Muscle layer of duodenum (tissue), 2 donors: Measurements from ENCODE around the gene ADAMTS20.
A peak's percentile ranks its signal among the peaks of the same experiment; 100 is the strongest.
"Not testable (repeated sequence)": the region's sequence is repeated elsewhere in the genome, so short reads cannot be mapped to it uniquely, and the experiment has no call there.

Source experiments
- H3K27ac ChIP-seq: one replicate; pipeline ENCODE4 v1.7.0; 2013; ENCODE audit warnings: mild to moderate bottlenecking, low read length
- H3K27me3 ChIP-seq: one replicate; pipeline ENCODE4 v1.7.0; 2013; ENCODE audit warnings: low read depth, mild to moderate bottlenecking, control low read depth, low read length
- H3K36me3 ChIP-seq, 2 donors: one replicate each; pipeline ENCODE4 v1.7.0; 2013; ENCODE audit warnings: low read length in 2 of 2, control low read depth in 1 of 2, mild to moderate bottlenecking in 1 of 2; ENCODE audit not compliant: insufficient read depth in 2 of 2, control insufficient read depth in 1 of 2
- H3K4me1 ChIP-seq, 2 donors: one replicate each; pipeline ENCODE4 v1.7.0; 2013; ENCODE audit warnings: low read length in 2 of 2, mild to moderate bottlenecking in 2 of 2, control low read depth in 1 of 2, moderate library complexity in 1 of 2; ENCODE audit not compliant: insufficient read depth in 2 of 2, control insufficient read depth in 1 of 2
- H3K4me3 ChIP-seq, 2 donors: one replicate each; pipeline ENCODE4 v1.7.0; 2013; ENCODE audit warnings: low read length in 2 of 2, low read depth in 1 of 2, mild to moderate bottlenecking in 1 of 2
- H3K9me3 ChIP-seq, 2 donors: one replicate each; pipeline ENCODE4 v1.7.0; 2013; ENCODE audit warnings: low read length in 2 of 2, control low read depth in 1 of 2, mild to moderate bottlenecking in 1 of 2; ENCODE audit not compliant: control insufficient read depth in 1 of 2
- donor health status: healthy.

The ADAMTS20 gene

GRCh38 chr12:43576162-43576561 lies 24.2 kb upstream of the ADAMTS20 start:
- H3K9me3 ChIP-seq, result no peaks in the 10 kb centered on the region
- no peaks in the 10 kb centered on the region for H3K4me1 ChIP-seq
- no peak overlapping the region for H3K27ac ChIP-seq
- no peaks in the 10 kb centered on the region for H3K27me3 ChIP-seq
- no peaks in the 10 kb centered on the region for H3K36me3 ChIP-seq
- no peak overlapping the region for H3K4me3 ChIP-seq

GRCh38 chr12:43571885-43572284 lies 19.9 kb upstream of the ADAMTS20 start:
- no peaks in the 10 kb centered on the region for H3K27me3 ChIP-seq
- no peaks in the 10 kb centered on the region for H3K4me1 ChIP-seq
- no peaks in the 10 kb centered on the region for H3K36me3 ChIP-seq
- no peaks in the 10 kb centered on the region for H3K9me3 ChIP-seq
- H3K4me3 ChIP-seq, result no peak overlapping the region
- H3K27ac ChIP-seq, result no peak overlapping the region

GRCh38 chr12:43556057-43556456 lies 4.1 kb upstream of the ADAMTS20 start:
- peaks cover 10% of the 10 kb centered on the region in 2 donors for H3K9me3 ChIP-seq
- no peaks in the 10 kb centered on the region for H3K27me3 ChIP-seq
- peaks cover 0 to 9% of the 10 kb centered on the region in 2 donors for H3K4me1 ChIP-seq
- H3K4me3 ChIP-seq, result no peak overlapping the region
- H3K27ac ChIP-seq, result no peak overlapping the region
- no peaks in the 10 kb centered on the region for H3K36me3 ChIP-seq

- H3K4me1 ChIP-seq, result peaks cover 0 to 9% of the 10 kb centered on the region in 2 donors
- H3K9me3 ChIP-seq, result peaks cover 6 to 8% of the 10 kb centered on the region in 2 donors
- no peaks in the 10 kb centered on the region for H3K36me3 ChIP-seq
- H3K27ac ChIP-seq, result no peak overlapping the region
- H3K4me3 ChIP-seq, result peak overlapping the region in 1 of 2 donors; percentile 54
- no peaks in the 10 kb centered on the region for H3K27me3 ChIP-seq
Measured at GRCh38 chr12:43551279-43551970, 578 bp downstream of the ADAMTS20 start.

GRCh38 chr12:43550831-43551271 lies 1.2 kb downstream of the ADAMTS20 start:
- Histone ChIP-seq H3K4me1 (peaks cover 0 to 9% of the 10 kb centered on the region in 2 donors), H3K27ac (no peak overlapping the region), H3K36me3 (no peaks in the 10 kb centered on the region), H3K9me3 (peaks cover 6 to 8% of the 10 kb centered on the region in 2 donors), H3K4me3 (no peak overlapping the region), H3K27me3 (no peaks in the 10 kb centered on the region)

DNA sequence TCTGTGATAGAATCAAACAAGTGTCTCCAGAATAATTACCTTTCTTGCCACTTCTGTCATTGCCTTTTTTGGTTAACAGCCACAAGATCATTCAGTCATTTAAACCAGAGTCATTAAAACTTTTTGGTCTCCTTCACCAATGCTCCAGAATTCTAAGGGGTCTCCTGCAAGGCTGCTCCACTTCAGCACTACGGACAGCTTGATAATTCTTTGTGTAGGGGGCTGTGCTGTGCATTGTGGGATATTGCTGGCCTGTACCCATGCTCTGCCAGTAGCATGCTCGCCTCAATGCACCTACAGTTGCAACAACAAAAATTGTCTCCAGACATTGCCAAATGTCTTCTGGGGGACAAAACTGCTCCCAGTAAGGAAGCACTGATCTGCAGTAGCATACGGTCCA lies 7.3 kb downstream of the ADAMTS20 start:
- H3K4me3 ChIP-seq, result no peak overlapping the region
- no peaks in the 10 kb centered on the region for H3K36me3 ChIP-seq
- no peaks in the 10 kb centered on the region for H3K27me3 ChIP-seq
- no peak overlapping the region for H3K27ac ChIP-seq
- no peaks in the 10 kb centered on the region for H3K9me3 ChIP-seq
- H3K4me1 ChIP-seq, result no peaks in the 10 kb centered on the region

GRCh38 chr12:43540470-43540869 lies 11.5 kb downstream of the ADAMTS20 start:
- Histone ChIP-seq H3K27ac (no peak overlapping the region), H3K4me1 (no peaks in the 10 kb centered on the region), H3K9me3 (no peaks in the 10 kb centered on the region), H3K36me3 (no peaks in the 10 kb centered on the region), H3K4me3 (no peak overlapping the region), H3K27me3 (no peaks in the 10 kb centered on the region)

DNA sequence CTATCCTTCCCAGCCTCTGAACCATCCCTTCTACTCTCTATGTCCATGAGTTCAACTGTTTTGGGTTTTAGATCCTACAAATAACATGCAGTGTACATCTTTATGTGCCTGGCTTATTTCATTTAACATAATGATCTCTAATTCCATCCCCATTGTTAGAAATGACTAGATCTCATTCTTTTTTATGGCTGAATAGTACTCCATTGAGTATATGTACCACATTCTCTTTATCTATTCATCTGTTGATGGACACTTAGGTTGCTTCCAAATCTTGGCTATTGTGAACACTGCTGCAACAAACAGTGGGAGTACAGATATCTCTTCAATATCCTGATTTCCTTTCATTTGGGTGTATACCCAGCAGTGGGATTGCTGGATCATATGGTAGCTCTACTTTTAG lies 14.3 kb downstream of the ADAMTS20 start:
- not testable (repeated sequence) for H3K4me3 ChIP-seq, H3K27ac ChIP-seq, H3K36me3 ChIP-seq, H3K27me3 ChIP-seq, H3K4me1 ChIP-seq, H3K9me3 ChIP-seq

- Histone ChIP-seq H3K36me3 (no peaks in the 10 kb centered on the region), H3K9me3 (no peaks in the 10 kb centered on the region), H3K27me3 (no peaks in the 10 kb centered on the region), H3K27ac (no peak overlapping the region), H3K4me1 (no peaks in the 10 kb centered on the region), H3K4me3 (no peak overlapping the region)
Measured at GRCh38 chr12:43516045-43516444, 36.0 kb downstream of the ADAMTS20 start.

DNA sequence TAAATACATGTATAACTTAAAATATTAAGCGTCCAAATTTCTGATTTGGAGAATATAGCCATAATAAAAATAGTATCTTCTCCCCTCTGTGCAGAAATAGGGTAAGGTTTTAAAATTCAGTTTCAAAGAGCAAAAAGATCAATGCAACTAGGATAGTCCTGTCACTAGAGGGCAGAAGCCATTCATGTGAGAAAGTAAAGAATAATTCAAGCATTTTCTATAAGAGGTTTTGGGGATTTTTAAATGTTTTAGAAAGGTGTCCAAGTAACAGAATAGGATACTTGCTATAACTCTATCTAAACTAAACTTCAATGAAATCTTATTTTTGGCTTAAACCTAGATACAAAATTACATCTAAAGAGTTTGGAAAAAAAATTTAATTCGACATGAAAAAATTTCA lies 50.3 kb downstream of the ADAMTS20 start:
- H3K9me3 ChIP-seq, result no peaks in the 10 kb centered on the region
- no peaks in the 10 kb centered on the region for H3K27me3 ChIP-seq
- H3K4me1 ChIP-seq, result no peaks in the 10 kb centered on the region
- H3K36me3 ChIP-seq, result no peaks in the 10 kb centered on the region
- no peak overlapping the region for H3K4me3 ChIP-seq
- H3K27ac ChIP-seq, result no peak overlapping the region

GRCh38 chr12:43493261-43493797 lies 58.7 kb downstream of the ADAMTS20 start:
- no peaks in the 10 kb centered on the region for H3K4me1 ChIP-seq
- no peak overlapping the region for H3K4me3 ChIP-seq
- H3K36me3 ChIP-seq, result no peaks in the 10 kb centered on the region
- no peaks in the 10 kb centered on the region for H3K9me3 ChIP-seq
- H3K27me3 ChIP-seq, result no peaks in the 10 kb centered on the region
- H3K27ac ChIP-seq, result no peak overlapping the region
